ENCODE results near the gene PNPLA7. TPM values are rescaled to one million over a fixed set of nuclear protein-coding genes. Genes with fewer than 3 reads are reported as not detected.
"Not testable (repeated sequence)": the region's sequence is repeated elsewhere in the genome, so short reads cannot be mapped to it uniquely, and the experiment has no call there.

The PNPLA7 gene
- total RNA-seq, 4 donors from 2014 or later: 16.0 to 95.4 (median 24.9) TPM

GRCh38 chr9:137467161-137467581 is 83.0 kb downstream of the PNPLA7 start:
- no peaks in the 10 kb centered on the region for H3K4me1 ChIP-seq
- no peak for TF ChIP-seq CTCF (IDR thresholded peaks at IDR 0.05)
- in situ Hi-C loops (cut with MboI; ENCODE audit: low pct_ligation_motif_present in 1 of 4, low pct_unique_long_range_greater_than_20kb in 1 of 4, low sequenced_read_pairs in 3 of 4): no loop called here
- H3K27ac ChIP-seq: no peak overlapping the region
- H3K4me3 ChIP-seq: no peak overlapping the region
- WGBS, 2 donors (ENCODE audit: low coverage in 1 of 2): 94% methylated on average over 16 of the region's 16 CpGs; no CpG with 5 or more reads in 1 of the 2 donors
- no peak for DNase-seq
- H3K27me3 ChIP-seq: no peaks in the 10 kb centered on the region
- H3K9me3 ChIP-seq: no peaks in the 10 kb centered on the region
- H3K36me3 ChIP-seq: no peaks in the 10 kb centered on the region
- intact Hi-C loops (cut with DNase I; ENCODE audit: low total_unique reads): no loop called here

- in situ Hi-C loops (cut with MboI; ENCODE audit: low pct_ligation_motif_present in 1 of 4, low pct_unique_long_range_greater_than_20kb in 1 of 4, low sequenced_read_pairs in 3 of 4); H3K4me3 ChIP-seq; H3K27me3 ChIP-seq; H3K27ac ChIP-seq; H3K9me3 ChIP-seq; DNase-seq; H3K36me3 ChIP-seq; intact Hi-C loops (cut with DNase I; ENCODE audit: low total_unique reads); H3K4me1 ChIP-seq: not testable (repeated sequence)
- WGBS, 2 donors (ENCODE audit: low coverage in 1 of 2): 90 to 92% methylated on average over 14 to 35 of the region's 35 CpGs
These were observed 83.7 kb downstream of the PNPLA7 start for GRCh38 chr9:137466389-137467085.

GRCh38 chr9:137465720-137466388 is 84.3 kb downstream of the PNPLA7 start:
- intact Hi-C loops (cut with DNase I; ENCODE audit: low total_unique reads) (no loop called here), in situ Hi-C loops (cut with MboI; ENCODE audit: low pct_ligation_motif_present in 1 of 4, low pct_unique_long_range_greater_than_20kb in 1 of 4, low sequenced_read_pairs in 3 of 4) (no loop called here)
- Histone ChIP-seq H3K27me3 (no peaks in the 10 kb centered on the region), H3K4me3 (no peak overlapping the region), H3K36me3 (no peaks in the 10 kb centered on the region), H3K4me1 (no peaks in the 10 kb centered on the region), H3K27ac (no peak overlapping the region), H3K9me3 (no peaks in the 10 kb centered on the region)
- WGBS, 2 donors (ENCODE audit: low coverage in 1 of 2): 83 to 87% methylated on average over 10 to 23 of the region's 23 CpGs
- no peak for TF ChIP-seq EP300 (IDR thresholded peaks at IDR 0.05; ENCODE audit: low read depth)
- no peak for DNase-seq

- intact Hi-C loops (cut with DNase I; ENCODE audit: low total_unique reads) (no loop called here), in situ Hi-C loops (cut with MboI; ENCODE audit: low pct_ligation_motif_present in 1 of 4, low pct_unique_long_range_greater_than_20kb in 1 of 4, low sequenced_read_pairs in 3 of 4) (no loop called here)
- no peak for TF ChIP-seq POLR2A (IDR thresholded peaks at IDR 0.05)
- TF ChIP-seq EP300 (IDR thresholded peaks at IDR 0.05; ENCODE audit: low read depth): no peak
- no peak for TF ChIP-seq CTCF (IDR thresholded peaks at IDR 0.05)
- TF ChIP-seq POLR2AphosphoS5 (IDR thresholded peaks at IDR 0.05): no peak
- H3K4me1 ChIP-seq: peaks cover 0 to under 1% (median 0%) of the 10 kb centered on the region in 4 donors
- 88 to 94% methylated on average over 5 to 15 of the region's 23 CpGs for WGBS, 2 donors (ENCODE audit: low coverage in 1 of 2)
- H3K27me3 ChIP-seq: no peaks in the 10 kb centered on the region
- no peaks in the 10 kb centered on the region for H3K36me3 ChIP-seq
- H3K9me3 ChIP-seq: no peaks in the 10 kb centered on the region
- no peak for DNase-seq
- H3K27ac ChIP-seq: no peak overlapping the region
- no peak overlapping the region for H3K4me3 ChIP-seq
These were observed 85.0 kb downstream of the PNPLA7 start for GRCh38 chr9:137465000-137465719.

- TF ChIP-seq EP300 (IDR thresholded peaks at IDR 0.05; ENCODE audit: low read depth): no peak
- TF ChIP-seq POLR2AphosphoS5 (IDR thresholded peaks at IDR 0.05): no peak
- TF ChIP-seq POLR2A (IDR thresholded peaks at IDR 0.05): no peak
- TF ChIP-seq CTCF (IDR thresholded peaks at IDR 0.05): no peak
These were observed 85.8 kb downstream of the PNPLA7 start for GRCh38 chr9:137464291-137464999.

More at GRCh38 chr9:137464291-137464999, 85.8 kb downstream of the PNPLA7 start:
- Histone ChIP-seq H3K4me1 (peaks cover 4 to 7% (median 6%) of the 10 kb centered on the region in 4 donors), H3K4me3 (no peak overlapping the region), H3K27me3 (no peaks in the 10 kb centered on the region), H3K9me3 (no peaks in the 10 kb centered on the region), H3K27ac (no peak overlapping the region), H3K36me3 (no peaks in the 10 kb centered on the region)
- WGBS, 2 donors (ENCODE audit: low coverage in 1 of 2): 92% methylated on average over 22 of the region's 28 CpGs; no CpG with 5 or more reads in 1 of the 2 donors
- intact Hi-C loops (cut with DNase I; ENCODE audit: low total_unique reads): no loop called here
- in situ Hi-C loops (cut with MboI; ENCODE audit: low pct_ligation_motif_present in 1 of 4, low pct_unique_long_range_greater_than_20kb in 1 of 4, low sequenced_read_pairs in 3 of 4): no loop called here
- DNase-seq: no peak

All from transverse colon (tissue), 4 donors.